H1 (cell line): Measurements from ENCODE around the gene S100G. TPM values are rescaled to one million over a fixed set of nuclear protein-coding genes. Genes with fewer than 3 reads are reported as not detected.

ENCODE experiments used
- CTCF ChIA-PET: fragments of 300-600 bp; sonication (Branson Sonifier 250); formaldehyde crosslinking; loops from one replicate; lab custom pipeline; 2021; ENCODE audit not compliant: partially characterized antibody; lab: Charles Lee
- POLR2A ChIA-PET: fragments of 300-600 bp; sonication (Branson Sonifier 250); formaldehyde crosslinking; loops from one replicate; lab custom pipeline; 2021; ENCODE audit warnings: inconsistent platforms; ENCODE audit not compliant: partially characterized antibody; lab: Charles Lee
- DNase-seq, 2 experiments: peaks; one replicate each; pipeline versions ENCODE4 v3.0.0 to v3.0.0-alpha.2; 2010 to 2022; ENCODE audit warnings: low spot score in 2 of 2, low read depth in 1 of 2, mixed read lengths in 1 of 2
- FAIRE-seq: peaks from 2 replicates; lab custom pipeline; 2011; peaks lifted over from hg19 to GRCh38; lab: Jason Lieb, UNC
- H2AFZ ChIP-seq: 2 replicates; pipeline ENCODE4 v1.8.1; 2012; ENCODE audit warnings: low read length, inconsistent platforms
- H2AK5ac ChIP-seq: 2 replicates; pipeline ENCODE4 v1.6.1; 2013; ENCODE audit warnings: low read depth, low read length
- H2BK120ac ChIP-seq: replicated peaks from 2 replicates; pipeline ENCODE3; 2013; ENCODE audit warnings: low read depth, low read length, inconsistent platforms
- H2BK12ac ChIP-seq: 2 replicates; pipeline ENCODE4 v1.6.1; 2013; ENCODE audit warnings: low read depth, low read length
- H2BK15ac ChIP-seq: 2 replicates; pipeline ENCODE4 v1.6.1; 2013; ENCODE audit warnings: low read length
- H2BK20ac ChIP-seq: 2 replicates; pipeline ENCODE4 v1.6.1; 2013; ENCODE audit warnings: low read length
- H2BK5ac ChIP-seq: 2 replicates; pipeline ENCODE4 v1.6.1; 2013; ENCODE audit warnings: low read depth, low read length
- H3K14ac ChIP-seq: 2 replicates; pipeline ENCODE4 v1.6.1; 2013; ENCODE audit warnings: inconsistent platforms; ENCODE audit not compliant: insufficient read length
- H3K18ac ChIP-seq: 2 replicates; pipeline ENCODE4 v1.6.1; 2013; ENCODE audit warnings: low read length; ENCODE audit errors: extremely low read depth
- H3K23ac ChIP-seq: 2 replicates; pipeline ENCODE4 v1.6.1; 2013; ENCODE audit warnings: inconsistent platforms; ENCODE audit not compliant: insufficient read length
- H3K23me2 ChIP-seq: 2 replicates; pipeline ENCODE4 v1.6.1; 2013; ENCODE audit warnings: low read depth, low read length
- H3K27ac ChIP-seq: 2 replicates; pipeline ENCODE4 v1.6.1; 2011; ENCODE audit warnings: low read depth, low read length, inconsistent platforms
- H3K27me3 ChIP-seq, 4 experiments: replicated peaks in 1 of 4; 1 replicate in 1 of 4; 2 replicates in 3 of 4; pipeline versions ENCODE4 v1.6.1 to v1.8.1; 2011 to 2013; ENCODE audit warnings: low read length in 3 of 4, mild to moderate bottlenecking in 3 of 4, inconsistent platforms in 2 of 4, mixed read lengths in 2 of 4, moderate library complexity in 1 of 4; ENCODE audit not compliant: control insufficient read depth in 3 of 4, insufficient read depth in 3 of 4; ENCODE audit errors: extremely low read depth in 1 of 4
- H3K36me3 ChIP-seq, 4 experiments: 2 replicates each; pipeline versions ENCODE4 v1.6.1 to v1.8.1; 2011 to 2013; ENCODE audit warnings: mild to moderate bottlenecking in 4 of 4, low read length in 3 of 4, moderate library complexity in 2 of 4, control low read depth in 1 of 4, inconsistent platforms in 1 of 4; ENCODE audit not compliant: insufficient read depth in 4 of 4, control insufficient read depth in 2 of 4
- H3K4ac ChIP-seq: replicated peaks from 2 replicates; pipeline ENCODE3; 2013; ENCODE audit warnings: low read length, low read depth, mixed read lengths, inconsistent platforms; ENCODE audit not compliant: insufficient read length
- H3K4me1 ChIP-seq, 4 experiments: replicated peaks in 1 of 4; 1 replicate in 1 of 4; 2 replicates in 3 of 4; pipeline versions ENCODE4 v1.6.1 to v1.8.1; 2011 to 2013; ENCODE audit warnings: low read length in 3 of 4, inconsistent platforms in 2 of 4, mixed read lengths in 1 of 4; ENCODE audit not compliant: insufficient read depth in 4 of 4, control insufficient read depth in 3 of 4
- H3K4me2 ChIP-seq, 2 experiments: 2 replicates each; pipeline versions ENCODE4 v1.6.1 to v1.8.1; 2011 to 2013; ENCODE audit warnings: low read depth in 2 of 2, low read length in 2 of 2, control low read depth in 1 of 2, inconsistent platforms in 1 of 2, mild to moderate bottlenecking in 1 of 2; ENCODE audit not compliant: insufficient read depth in 1 of 2
- H3K4me3 ChIP-seq, 4 experiments: fragments of 200-600, 300-600 bp in 1 of 4; sonication (generic), shearing (Covaris generic), sonication (Bioruptor Twin) in 1 of 4; 2 replicates each; pipeline versions ENCODE4 v1.5.1 to v1.8.1; 2011 to 2016; ENCODE audit warnings: low read length in 4 of 4, low read depth in 3 of 4, control low read depth in 2 of 4, inconsistent platforms in 2 of 4, mild to moderate bottlenecking in 2 of 4, mixed read lengths in 1 of 4, moderate library complexity in 1 of 4; ENCODE audit not compliant: insufficient read depth in 2 of 4; ENCODE audit errors: extremely low read depth in 1 of 4
- H3K56ac ChIP-seq: replicated peaks from 2 replicates; pipeline ENCODE3; 2013; ENCODE audit warnings: low read depth, mild to moderate bottlenecking, mixed read lengths, low read length, inconsistent platforms; ENCODE audit not compliant: insufficient read length
- H3K79me1 ChIP-seq: 2 replicates; pipeline ENCODE4 v1.6.1; 2013; ENCODE audit warnings: low read depth, low read length, control low read depth
- H3K79me2 ChIP-seq, 2 experiments: 2 replicates each; pipeline versions ENCODE4 v1.6.1 to v1.8.1; 2012 to 2013; ENCODE audit warnings: low read length in 2 of 2, mild to moderate bottlenecking in 2 of 2, inconsistent platforms in 1 of 2; ENCODE audit not compliant: insufficient read depth in 2 of 2, control insufficient read depth in 1 of 2
- H3K9ac ChIP-seq, 4 experiments: replicated peaks in 1 of 4; 1 replicate in 1 of 4; 2 replicates in 3 of 4; pipeline versions ENCODE4 v1.6.1 to v1.8.1; 2011 to 2013; ENCODE audit warnings: low read depth in 3 of 4, low read length in 3 of 4, control low read depth in 2 of 4, mild to moderate bottlenecking in 2 of 4, moderate library complexity in 2 of 4, inconsistent platforms in 1 of 4; ENCODE audit errors: extremely low read depth in 1 of 4
- H3K9me3 ChIP-seq, 2 experiments: 2 replicates each; pipeline versions ENCODE4 v1.6.1 to v1.8.1; 2012 to 2013; ENCODE audit warnings: mild to moderate bottlenecking in 2 of 2, moderate library complexity in 2 of 2, control low read depth in 1 of 2, inconsistent platforms in 1 of 2, low read depth in 1 of 2, low read length in 1 of 2, mixed read lengths in 1 of 2; ENCODE audit not compliant: insufficient read depth in 2 of 2
- H4K20me1 ChIP-seq, 2 experiments: replicated peaks in 1 of 2; 2 replicates each; pipeline versions ENCODE3 to v1.8.1; 2011 to 2013; ENCODE audit warnings: inconsistent platforms in 2 of 2, low read length in 2 of 2, mild to moderate bottlenecking in 1 of 2; ENCODE audit not compliant: insufficient read depth in 2 of 2, control insufficient read depth in 1 of 2
- H4K5ac ChIP-seq: 2 replicates; pipeline ENCODE4 v1.6.1; 2013; ENCODE audit warnings: low read length, low read depth, mixed read lengths, inconsistent platforms; ENCODE audit not compliant: insufficient read length
- H4K8ac ChIP-seq: 2 replicates; pipeline ENCODE4 v1.8.0; 2013; ENCODE audit warnings: mild to moderate bottlenecking, moderate library complexity, low read length, inconsistent platforms; ENCODE audit not compliant: insufficient read depth; ENCODE audit errors: extremely low read depth
- H4K91ac ChIP-seq: replicated peaks from 2 replicates; pipeline ENCODE3; 2013; ENCODE audit warnings: low read length, mixed read lengths, inconsistent platforms; ENCODE audit not compliant: insufficient read length
- BACH1 ChIP-seq: IDR thresholded peaks from 2 replicates; pipeline ENCODE4 v1.6.1; 2012; ENCODE audit warnings: low read length, improper control_type of control experiment
- CHD1 ChIP-seq: IDR thresholded peaks from 2 replicates; pipeline ENCODE4 v1.6.1; 2012; ENCODE audit warnings: low read depth, low read length, improper control_type of control experiment
- CREB1 ChIP-seq: IDR thresholded peaks from 2 replicates; pipeline ENCODE4 v1.6.1; 2012; ENCODE audit warnings: inconsistent platforms
- EGR1 ChIP-seq: IDR thresholded peaks from 2 replicates; pipeline ENCODE4 v1.6.1; 2011; ENCODE audit warnings: low read depth, low read length, borderline replicate concordance
- HDAC2 ChIP-seq, 2 experiments: fragments of 300-600 bp in 1 of 2; sonication (generic) in 1 of 2; IDR thresholded peaks; 2 replicates each; pipeline ENCODE4 v1.6.1; 2011 to 2012; ENCODE audit warnings: low read depth in 2 of 2, low read length in 2 of 2, mild to moderate bottlenecking in 2 of 2, moderate library complexity in 2 of 2, borderline replicate concordance in 1 of 2, inconsistent platforms in 1 of 2
- NRF1 ChIP-seq: IDR thresholded peaks from 2 replicates; pipeline ENCODE4 v1.6.1; 2011; ENCODE audit warnings: mild to moderate bottlenecking, low read depth, low read length, improper control_type of control experiment
- RNF2 ChIP-seq: fragments of 200-900, 300-1000 bp; sonication (generic); IDR thresholded peaks from 2 replicates; pipeline ENCODE4 v1.7.1; 2016; ENCODE audit warnings: borderline replicate concordance, low read depth, mild to moderate bottlenecking, antibody characterized with exemption, low read length; ENCODE audit not compliant: poor library complexity, severe bottlenecking; ENCODE audit errors: missing control alignments
- SP1 ChIP-seq: IDR thresholded peaks from 2 replicates; pipeline ENCODE4 v1.6.1; 2011; ENCODE audit warnings: low read depth, low read length
- SP2 ChIP-seq: IDR thresholded peaks from 2 replicates; pipeline ENCODE4 v1.6.1; 2012; ENCODE audit warnings: mild to moderate bottlenecking, low read length, inconsistent platforms
- SRF ChIP-seq: IDR thresholded peaks from 2 replicates; pipeline ENCODE4 v1.6.1; 2011; ENCODE audit warnings: mild to moderate bottlenecking, low read depth, low read length, moderate library complexity
- SUZ12 ChIP-seq: fragments of 200-600 bp; sonication (generic); IDR thresholded peaks from 2 replicates; pipeline ENCODE4 v1.6.1; 2012; ENCODE audit warnings: mild to moderate bottlenecking, inconsistent platforms, low read length, moderate library complexity, mixed read lengths
- ZNF274 ChIP-seq: IDR thresholded peaks from 2 replicates; pipeline ENCODE4 v1.7.0; 2012; ENCODE audit warnings: low read length, borderline replicate concordance; ENCODE audit errors: extremely low read depth
- WGBS, 2 experiments: shearing (Covaris generic) in 1 of 2; methylation state at CpG; one replicate each; pipeline versions ENCODE4 v1.1.6 to v1.1.7; 2013 to 2015; ENCODE audit warnings: low lambda C conversion rate in 2 of 2, mixed read lengths in 2 of 2, inconsistent platforms in 1 of 2, low coverage in 1 of 2, missing lambda C conversion rate in 1 of 2; ENCODE audit not compliant: insufficient replicate concordance in 2 of 2, insufficient coverage in 1 of 2, insufficient read length in 1 of 2; ENCODE audit errors: extremely low coverage in 1 of 2, missing lambda C conversion rate in 1 of 2; 5-methylcytosine and 5-hydroxymethylcytosine counted together
- polyA plus RNA-seq, 7 experiments: library from polyadenylated mRNA; depleted of rRNA in 3 of 7; stranded (reverse) in 5 of 7; unstranded in 2 of 7; fragments of >200 nt in 5 of 7; fragments of 200-250 nt in 2 of 7; gene quantifications; 1 replicate in 5 of 7; 2 replicates in 1 of 7; 4 replicates in 1 of 7; pipeline versions ENCODE4 v1.2.1 to v1.2.3, GENCODE V29; 2011 to 2013; ENCODE audit warnings: missing spikeins in 2 of 7, mixed read lengths in 2 of 7
- total RNA-seq: library from RNA; stranded (reverse); fragmentation: NEBNext Ultra II Directional; extraction: Animal tissue kit (Norgen Biotek cat#: 25700); gene quantifications from 2 replicates; pipeline ENCODE4 v1.2.1, GENCODE V29; 2021
- TF ChIP-seq, protein P1 (sequence below): IDR thresholded peaks from 2 replicates; pipeline ENCODE4 v1.6.1; 2011; ENCODE audit warnings: low read depth, mild to moderate bottlenecking, low read length; ENCODE audit not compliant: insufficient read depth

S100G gene
- total and polyA plus RNA-seq, 2 of the 8 experiments (the other 6 are each of a cell fraction or from before 2014, with no cell fraction given) = not detected

DNA sequence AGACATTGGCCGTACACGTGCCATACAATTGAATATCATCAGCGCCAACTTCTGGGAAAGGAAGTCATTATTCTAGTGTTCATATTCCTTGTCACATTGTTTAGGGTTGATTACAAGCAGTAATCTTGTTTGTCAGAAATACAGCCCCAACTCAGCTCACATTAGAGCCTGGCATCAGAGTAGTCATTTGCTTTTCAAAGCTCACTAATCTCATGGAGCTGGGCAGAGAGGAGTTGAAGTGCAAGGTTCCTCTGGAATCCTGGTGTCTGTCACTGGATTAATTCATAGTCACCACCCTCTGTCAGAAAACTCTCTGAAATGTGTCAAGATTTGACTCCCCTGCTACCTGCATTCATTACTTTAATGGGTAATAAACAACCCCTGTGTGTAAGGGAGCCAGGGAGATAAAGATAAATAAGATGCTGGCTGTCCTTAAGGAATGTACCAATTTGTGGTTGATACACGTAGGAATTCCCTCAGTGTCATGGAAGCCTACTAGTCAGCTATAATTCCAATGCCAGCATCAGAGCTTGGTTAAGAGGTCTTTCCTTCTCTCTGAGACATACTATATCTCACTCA, 43.7 kb upstream of the S100G start:
- Histone ChIP-seq H3K18ac (no peak overlapping the region), H3K9me3 (no peaks in the 10 kb centered on the region), H3K9ac (no peak overlapping the region), H2BK20ac (no peak overlapping the region), H2BK15ac (no peak overlapping the region), H3K79me2 (no peaks in the 10 kb centered on the region), H2AK5ac (no peak overlapping the region), H3K56ac (no peak overlapping the region), H3K4me1 (no peaks in the 10 kb centered on the region; a peak in 1 of 7 replicates), H2BK5ac (no peak overlapping the region), H3K4me3 (no peak overlapping the region), H3K36me3 (peaks cover 0 to 21% (median 3%) of the 10 kb centered on the region in 4 experiments; a peak in 4 of 8 replicates), H4K91ac (no peak overlapping the region), H3K14ac (no peak overlapping the region), H4K5ac (no peak overlapping the region), H2BK120ac (no peak overlapping the region), H3K79me1 (no peaks in the 10 kb centered on the region), H4K8ac (no peak overlapping the region), H3K4me2 (no peak overlapping the region), H3K23ac (no peak overlapping the region), H3K27me3 (no peaks in the 10 kb centered on the region), H3K27ac (no peak overlapping the region), H2AFZ (no peak overlapping the region), H4K20me1 (no peaks in the 10 kb centered on the region), H3K4ac (no peak overlapping the region), H3K23me2 (no peaks in the 10 kb centered on the region), H2BK12ac (no peak overlapping the region)
- FAIRE-seq = no peak
- WGBS, 2 experiments = 91% methylated on average over 4 of the region's 4 CpGs; no CpG with 5 or more reads in 1 of the 2 experiments
- TF ChIP-seq BACH1 (no peak), SP1 (no peak), NRF1 (no peak), HDAC2 (IDR thresholded peaks at IDR 0.05; ENCODE audit: borderline replicate concordance in 1 of 2, low read depth in 2 of 2, low read length in 2 of 2) (no peak), EGR1 (no peak), CHD1 (no peak), SP2 (no peak), SRF (no peak), CREB1 (no peak), RNF2 (no peak), SUZ12 (no peak), ZNF274 (no peak)
- TF ChIP-seq, protein P1, sequence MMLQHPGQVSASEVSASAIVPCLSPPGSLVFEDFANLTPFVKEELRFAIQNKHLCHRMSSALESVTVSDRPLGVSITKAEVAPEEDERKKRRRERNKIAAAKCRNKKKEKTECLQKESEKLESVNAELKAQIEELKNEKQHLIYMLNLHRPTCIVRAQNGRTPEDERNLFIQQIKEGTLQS = no peak
- DNase-seq = no peak
- ChIA-PET CTCF (interaction anchor here (0.7 kb wide), 1 partner anchor 172 kb away, joined by 3 read pairs; no protein-coding TSS in a partner anchor), POLR2A (no interaction called here)
